ACC112 (cell line): ENCODE measurements around the gene CAPN5.

Experiments
- H2AFZ ChIP-seq: fragments of 200-600 bp; sonication (generic); one replicate; pipeline ENCODE4 v1.6.0; 2017; ENCODE audit warnings: antibody characterized with exemption, low read length; ENCODE audit not compliant: unreplicated experiment
- H3K27ac ChIP-seq: fragments of 200-600 bp; sonication (generic); 2 replicates; pipeline ENCODE4 v1.5.1; 2014; ENCODE audit warnings: low read depth, mild to moderate bottlenecking, antibody characterized with exemption, low read length, moderate library complexity
- H3K27me3 ChIP-seq: fragments of 200-600 bp; sonication (generic); 2 replicates; pipeline ENCODE4 v1.6.1; 2014; ENCODE audit warnings: mild to moderate bottlenecking, antibody characterized with exemption, low read length, moderate library complexity, mixed read lengths; ENCODE audit not compliant: insufficient read depth
- H3K36me3 ChIP-seq: fragments of 200-600 bp; sonication (generic); 2 replicates; pipeline ENCODE4 v1.6.1; 2016; ENCODE audit warnings: mild to moderate bottlenecking, antibody characterized with exemption, low read length, moderate library complexity, mixed read lengths; ENCODE audit not compliant: insufficient read depth
- H3K4me1 ChIP-seq: fragments of 200-600 bp; sonication (generic); one replicate; pipeline ENCODE4 v1.6.1; 2016; ENCODE audit warnings: low read length, mixed read lengths; ENCODE audit not compliant: insufficient read depth, unreplicated experiment, control insufficient read depth
- H3K4me3 ChIP-seq: fragments of 200-600 bp; sonication (generic); 2 replicates; pipeline ENCODE4 v1.5.1; 2014; ENCODE audit warnings: mild to moderate bottlenecking, low read depth, low read length
- H3K79me2 ChIP-seq: fragments of 200-600 bp; sonication (generic); one replicate; pipeline ENCODE4 v1.6.0; 2016; ENCODE audit warnings: low read length; ENCODE audit not compliant: control insufficient read depth, unreplicated experiment, insufficient read depth

The CAPN5 gene

GRCh38 chr11:77175021-77175842 lies 108.5 kb downstream of the CAPN5 start:
- H3K4me1 ChIP-seq = no peaks in the 10 kb centered on the region
- H3K27me3 ChIP-seq = no peaks in the 10 kb centered on the region
- no peaks in the 10 kb centered on the region for H3K36me3 ChIP-seq
- no peak overlapping the region for H3K4me3 ChIP-seq
- H2AFZ ChIP-seq = no peak overlapping the region
- H3K79me2 ChIP-seq = no peaks in the 10 kb centered on the region
- H3K27ac ChIP-seq = no peak overlapping the region
